ENCODE measurements around the gene PIGR. TPM values are rescaled to one million over a fixed set of nuclear protein-coding genes. Genes with fewer than 3 reads are reported as not detected.

The PIGR gene
- total and polyA plus RNA-seq, 10 of the 15 experiments (the other 5 are each of a cell fraction or from before 2014, with no cell fraction given) = 0.96 to 7.6 (median 1.8) TPM

DNA sequence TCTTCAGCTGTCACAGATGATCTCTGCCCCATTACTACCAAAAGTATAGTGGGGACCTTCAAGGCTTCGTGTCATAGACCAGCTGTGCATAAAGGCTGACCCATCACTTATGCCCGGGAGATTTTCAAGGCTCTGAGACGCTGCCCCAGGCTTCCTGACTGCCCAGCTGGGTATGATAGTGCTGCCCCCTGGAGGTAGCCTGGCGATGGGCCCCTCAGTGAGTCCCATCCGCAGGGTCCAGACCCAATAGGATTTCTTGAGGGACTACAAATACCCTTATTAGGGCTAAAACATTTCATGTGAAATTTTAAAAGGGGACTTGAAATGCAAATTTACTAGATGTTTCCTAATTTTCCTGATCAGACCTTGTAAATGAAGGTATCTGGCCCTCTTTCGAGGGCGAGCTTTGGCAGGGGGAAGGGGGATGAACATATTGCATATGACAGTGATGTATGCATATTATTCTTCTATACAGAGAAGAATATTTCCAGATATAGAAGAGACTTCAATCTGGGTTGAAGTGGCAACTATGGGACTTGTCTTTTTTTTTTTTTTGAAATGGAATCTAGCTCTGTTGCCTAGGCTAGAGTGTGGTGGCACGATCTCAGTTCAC is 12.8 kb downstream of the PIGR start:
- ChIA-PET SMC1A (ENCODE audit: uncharacterized antibody, unreplicated experiment) (interaction anchor here (0.6 to 10.3 kb wide), 27 partner anchors 9 to 264 kb away, joined by 3 to 431 read pairs (median 4); partner anchors contain the start of genes FCMR, IL20 and PIGR), RAD21 (ENCODE audit: unreplicated experiment) (interaction anchor here (0.5 to 13.5 kb wide), 20 partner anchors 8 to 396 kb away, joined by 3 to 371 read pairs (median 5); partner anchors contain the start of genes DYRK3, FCMR and IL20), POLR2A (interaction anchor here (0.6 to 13.3 kb wide), 6 partner anchors 9 to 212 kb away, joined by 3 to 222 read pairs (median 4); partner anchors contain the start of gene FCMR), CTCF (interaction anchor here (0.7 to 13.5 kb wide), 43 partner anchors 9 to 522 kb away, joined by 3 to 643 read pairs (median 5); partner anchors contain the start of genes DYRK3, EIF2D, FCAMR and FCMR)
- H3K4me1 ChIP-seq (ENCODE audit: control insufficient read depth, insufficient read depth, low read length) = peaks cover 40% of the 10 kb centered on the region
- H3K9me3 ChIP-seq (replicated peaks; ENCODE audit: control insufficient read depth, insufficient read depth, low read length) = no peaks in the 10 kb centered on the region
- no peak for DNase-seq (ENCODE audit: low read depth, low spot score)
- H4K20me1 ChIP-seq (ENCODE audit: control insufficient read depth, insufficient read depth) = no peaks in the 10 kb centered on the region
- H2AFZ ChIP-seq (ENCODE audit: control insufficient read depth, low read depth, low read length) = no peak overlapping the region
- no peaks in the 10 kb centered on the region for H3K79me2 ChIP-seq (ENCODE audit: control insufficient read depth, insufficient read depth, low read length)
- BruUV-seq (replicated peaks) = no TSS peak
- no peaks in the 10 kb centered on the region for H3K36me3 ChIP-seq (ENCODE audit: control insufficient read depth in 2 of 2, insufficient read depth in 2 of 2, low read length in 1 of 2)
- FAIRE-seq = no peak
- no peak overlapping the region for H3K9ac ChIP-seq (ENCODE audit: control insufficient read depth, insufficient read depth, low read length)
- no peak overlapping the region for H3K4me3 ChIP-seq
- intact Hi-C loops (cut with micrococcal nuclease; ENCODE audit: unreplicated experiment) = loop anchor here (1.0 to 5.0 kb wide), 2 partner anchors 68 to 119 kb away; partner anchors contain the start of genes IL20, PFKFB2 and YOD1
- no peak overlapping the region for H3K4me2 ChIP-seq (ENCODE audit: control insufficient read depth, insufficient read depth)
- H3K27me3 ChIP-seq (replicated peaks in 1 of 2; ENCODE audit: control insufficient read depth in 2 of 2, insufficient read depth in 2 of 2, low read length in 1 of 2) = no peaks in the 10 kb centered on the region
- in situ Hi-C loops (cut with MboI) = no loop called here
- no peak overlapping the region for H3K27ac ChIP-seq (ENCODE audit: control insufficient read depth, insufficient read depth)
- WGBS (ENCODE audit: insufficient coverage, insufficient replicate concordance, low lambda C conversion rate, missing lambda C conversion rate) = 48% methylated on average over 8 of the region's 8 CpGs
- peak; percentile 60 for ATAC-seq
- TF ChIP-seq, protein P1, sequence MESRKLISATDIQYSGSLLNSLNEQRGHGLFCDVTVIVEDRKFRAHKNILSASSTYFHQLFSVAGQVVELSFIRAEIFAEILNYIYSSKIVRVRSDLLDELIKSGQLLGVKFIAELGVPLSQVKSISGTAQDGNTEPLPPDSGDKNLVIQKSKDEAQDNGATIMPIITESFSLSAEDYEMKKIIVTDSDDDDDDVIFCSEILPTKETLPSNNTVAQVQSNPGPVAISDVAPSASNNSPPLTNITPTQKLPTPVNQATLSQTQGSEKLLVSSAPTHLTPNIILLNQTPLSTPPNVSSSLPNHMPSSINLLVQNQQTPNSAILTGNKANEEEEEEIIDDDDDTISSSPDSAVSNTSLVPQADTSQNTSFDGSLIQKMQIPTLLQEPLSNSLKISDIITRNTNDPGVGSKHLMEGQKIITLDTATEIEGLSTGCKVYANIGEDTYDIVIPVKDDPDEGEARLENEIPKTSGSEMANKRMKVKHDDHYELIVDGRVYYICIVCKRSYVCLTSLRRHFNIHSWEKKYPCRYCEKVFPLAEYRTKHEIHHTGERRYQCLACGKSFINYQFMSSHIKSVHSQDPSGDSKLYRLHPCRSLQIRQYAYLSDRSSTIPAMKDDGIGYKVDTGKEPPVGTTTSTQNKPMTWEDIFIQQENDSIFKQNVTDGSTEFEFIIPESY (IDR thresholded peaks at IDR 0.05) = no peak
- TF ChIP-seq ZSCAN29 (IDR thresholded peaks at IDR 0.05) (no peak), GATAD2B (conservative IDR thresholded peaks at IDR 0.05; ENCODE audit: low read depth) (no peak), YY1 (IDR thresholded peaks at IDR 0.05; ENCODE audit: low read depth, low read length) (peak; percentile 60), TBL1XR1 (IDR thresholded peaks at IDR 0.05; ENCODE audit: low read depth, low read length) (no peak), NBN (IDR thresholded peaks at IDR 0.05) (peak; percentile 15; the same call in 1 of the 2 replicates), NR2F1 (conservative IDR thresholded peaks at IDR 0.05) (no peak), ZBED1 (IDR thresholded peaks at IDR 0.05; ENCODE audit: borderline replicate concordance) (no peak), NR2C1 (IDR thresholded peaks at IDR 0.05) (no peak), SIN3A (IDR thresholded peaks at IDR 0.05; ENCODE audit: low read depth, low read length) (0 out of 2 replicates have a peak, but pooled peaks have one; percentile 36), WRNIP1 (IDR thresholded peaks at IDR 0.05; ENCODE audit: borderline replicate concordance, low read depth, low read length) (no peak), RAD21 (IDR thresholded peaks at IDR 0.05; ENCODE audit: insufficient read depth, low read depth, low read length) (peak; percentile 86), SRF (IDR thresholded peaks at IDR 0.05; ENCODE audit: low read depth in 2 of 2, low read length in 2 of 2) (no peak), TCF3 (IDR thresholded peaks at IDR 0.05; ENCODE audit: borderline replicate concordance, insufficient read depth, low read depth, low read length) (0 out of 2 replicates have a peak, but pooled peaks have one; percentile 17), ZZZ3 (IDR thresholded peaks at IDR 0.05; ENCODE audit: control insufficient read depth, insufficient read length, low read depth) (no peak), MEF2A (IDR thresholded peaks at IDR 0.05; ENCODE audit: insufficient read depth, low read depth, low read length) (no peak), TCF12 (IDR thresholded peaks at IDR 0.05; ENCODE audit: low read depth, low read length) (peak; percentile 56)
- TF ChIP-seq, protein P2, sequence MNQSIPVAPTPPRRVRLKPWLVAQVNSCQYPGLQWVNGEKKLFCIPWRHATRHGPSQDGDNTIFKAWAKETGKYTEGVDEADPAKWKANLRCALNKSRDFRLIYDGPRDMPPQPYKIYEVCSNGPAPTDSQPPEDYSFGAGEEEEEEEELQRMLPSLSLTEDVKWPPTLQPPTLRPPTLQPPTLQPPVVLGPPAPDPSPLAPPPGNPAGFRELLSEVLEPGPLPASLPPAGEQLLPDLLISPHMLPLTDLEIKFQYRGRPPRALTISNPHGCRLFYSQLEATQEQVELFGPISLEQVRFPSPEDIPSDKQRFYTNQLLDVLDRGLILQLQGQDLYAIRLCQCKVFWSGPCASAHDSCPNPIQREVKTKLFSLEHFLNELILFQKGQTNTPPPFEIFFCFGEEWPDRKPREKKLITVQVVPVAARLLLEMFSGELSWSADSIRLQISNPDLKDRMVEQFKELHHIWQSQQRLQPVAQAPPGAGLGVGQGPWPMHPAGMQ (IDR thresholded peaks at IDR 0.05; ENCODE audit: borderline replicate concordance) = no peak
- TF ChIP-seq, protein P3, sequence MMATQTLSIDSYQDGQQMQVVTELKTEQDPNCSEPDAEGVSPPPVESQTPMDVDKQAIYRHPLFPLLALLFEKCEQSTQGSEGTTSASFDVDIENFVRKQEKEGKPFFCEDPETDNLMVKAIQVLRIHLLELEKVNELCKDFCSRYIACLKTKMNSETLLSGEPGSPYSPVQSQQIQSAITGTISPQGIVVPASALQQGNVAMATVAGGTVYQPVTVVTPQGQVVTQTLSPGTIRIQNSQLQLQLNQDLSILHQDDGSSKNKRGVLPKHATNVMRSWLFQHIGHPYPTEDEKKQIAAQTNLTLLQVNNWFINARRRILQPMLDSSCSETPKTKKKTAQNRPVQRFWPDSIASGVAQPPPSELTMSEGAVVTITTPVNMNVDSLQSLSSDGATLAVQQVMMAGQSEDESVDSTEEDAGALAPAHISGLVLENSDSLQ (IDR thresholded peaks at IDR 0.05) = no peak
- TF ChIP-seq, protein P4, sequence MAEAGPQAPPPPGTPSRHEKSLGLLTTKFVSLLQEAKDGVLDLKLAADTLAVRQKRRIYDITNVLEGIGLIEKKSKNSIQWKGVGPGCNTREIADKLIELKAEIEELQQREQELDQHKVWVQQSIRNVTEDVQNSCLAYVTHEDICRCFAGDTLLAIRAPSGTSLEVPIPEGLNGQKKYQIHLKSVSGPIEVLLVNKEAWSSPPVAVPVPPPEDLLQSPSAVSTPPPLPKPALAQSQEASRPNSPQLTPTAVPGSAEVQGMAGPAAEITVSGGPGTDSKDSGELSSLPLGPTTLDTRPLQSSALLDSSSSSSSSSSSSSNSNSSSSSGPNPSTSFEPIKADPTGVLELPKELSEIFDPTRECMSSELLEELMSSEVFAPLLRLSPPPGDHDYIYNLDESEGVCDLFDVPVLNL (IDR thresholded peaks at IDR 0.05; ENCODE audit: low read depth, low read length) = 0 out of 2 replicates have a peak, but pooled peaks have one; percentile 31
